Heart left ventricle (tissue), 16 donors: Measurements from ENCODE around the gene PALS1. TPM values are rescaled to one million over a fixed set of nuclear protein-coding genes. Genes with fewer than 3 reads are reported as not detected.
"Not testable (repeated sequence)": the region's sequence is repeated elsewhere in the genome, so short reads cannot be mapped to it uniquely, and the experiment has no call there.

Source experiments
- ATAC-seq, 4 donors: fragments of 200-7000 bp; cut with Tn5 transposase; one replicate each; pipeline ENCODE4 v1.9.1; 2020 to 2022; ENCODE audit warnings: moderate library complexity in 4 of 4, mild to moderate bottlenecking in 3 of 4, moderate number of reproducible peaks in 1 of 4
- DNase-seq, 5 donors: peaks; one replicate each; pipeline ENCODE4 v3.0.0-alpha.2; 2020
- H3K27ac ChIP-seq, 12 donors: fragments of 200-600 bp; sonication (generic) in 4 of 12; one replicate each; pipeline versions ENCODE4 v1.5.0 to v1.8.0; 2016 to 2022; ENCODE audit warnings: mild to moderate bottlenecking in 2 of 12
- H3K27me3 ChIP-seq, 9 donors: fragments of 200-600 bp; sonication (generic) in 2 of 9; one replicate each; pipeline versions ENCODE4 v1.5.1 to v1.8.0; 2016 to 2022; ENCODE audit warnings: mild to moderate bottlenecking in 3 of 9
- H3K36me3 ChIP-seq, 9 donors: fragments of 200-600 bp; sonication (generic) in 2 of 9; one replicate each; pipeline versions ENCODE4 v1.5.0 to v1.8.0; 2018 to 2022; ENCODE audit warnings: mild to moderate bottlenecking in 2 of 9
- H3K4me1 ChIP-seq, 12 donors: fragments of 200-600 bp; sonication (generic) in 4 of 12; one replicate each; pipeline versions ENCODE4 v1.5.0 to v1.8.0; 2016 to 2022; ENCODE audit warnings: mild to moderate bottlenecking in 3 of 12
- H3K4me3 ChIP-seq, 12 donors: fragments of 200-600 bp; sonication (generic) in 4 of 12; one replicate each; pipeline versions ENCODE4 v1.5.0 to v1.8.0; 2017 to 2022; ENCODE audit warnings: mild to moderate bottlenecking in 9 of 12, moderate library complexity in 4 of 12
- H3K9me3 ChIP-seq, 12 donors: fragments of 200-600 bp; sonication (generic) in 4 of 12; one replicate each; pipeline versions ENCODE4 v1.5.0 to v1.8.0; 2016 to 2022; ENCODE audit warnings: mild to moderate bottlenecking in 1 of 12
- POLR2A ChIP-seq, 2 donors: fragments of 450-650 bp; IDR thresholded peaks; one replicate each; pipeline ENCODE4 v1.6.1; 2017; ENCODE audit warnings: antibody characterized with exemption in 2 of 2, mild to moderate bottlenecking in 2 of 2, moderate library complexity in 2 of 2
- WGBS, 4 donors: extraction: QIAGEN DNeasy Blood & Tissue Kit in 2 of 4; methylation state at CpG; one replicate each; pipeline versions ENCODE4 v1.1.5 to v1.1.7; 2013 to 2018; 5-methylcytosine and 5-hydroxymethylcytosine counted together
- intact Hi-C, 10 donors: fragments of 100-400 bp; cut with DNase I; formaldehyde crosslinking; loops; one replicate each; pipeline versions ENCODE4 v1.11.1 to v1.14.2; 2022
- polyA plus RNA-seq, 2 donors: library from polyadenylated mRNA; stranded (reverse); fragments of 200-250 nt; gene quantifications; one replicate each; pipeline ENCODE4 v1.2.3, GENCODE V29; 2013
- total RNA-seq, 9 donors: library from RNA; depleted of rRNA in 2 of 9; stranded (reverse); fragments of >200 nt in 2 of 9; fragmentation: NEBNext Ultra II Directional in 3 of 9; extraction: Animal tissue kit (Norgen Biotek cat#: 25700) in 3 of 9; gene quantifications; one replicate each; pipeline versions ENCODE4 v1.1.0 to v1.2.4, GENCODE V29; 2016 to 2023
- TF ChIP-seq, protein P1 (sequence below), 12 donors: fragments of 200-600 bp; sonication (generic) in 4 of 12; IDR thresholded peaks; one replicate each; pipeline versions ENCODE4 v1.5.0 to v1.8.0; 2018 to 2022; ENCODE audit warnings: antibody characterized with exemption in 12 of 12, mild to moderate bottlenecking in 5 of 12
- donor health status: ischemic (EF 13 %, LVEDD 7.1; RV severe dilation, severe dysfunction).
- donor health status: healthy with polysubstance abuse.
- donor health status: DM: no; HTN: yes; CAD: no.
- donor health status: DM: no; HTN: no; CAD: no.
- donor health status: ischemic (EF 25% LVEDD 6.9; RV normal size, moderate dysfunction).
- donor health status: ischemic (EF 25% LVEDD 5.7; RV mildly dilated, moderate dysfunction).
- donor health status: healthy.
- donor health status: DM: yes; HTN: yes; CAD: no.
- donor health status: ischemic (EF 35%, LVEDD 5.7; RV mildly dilated, moderate dysfunction).
- donor health status: nonischemic (EF 11% LVEDD 7.7; RV severe dilation, severe dysfunction).
- donor health status: DM: yes; HTN: yes; CAD: no.
- donor health status: PGD.
- donor health status: ischemic (EF 29% LVEDD 5.4; RV normal size, mild dysfunction).
- donor health status: nonischemic (EF 23%, LVEDD 6.1; RV moderate dilation, normal function).

PALS1 gene
- total and polyA plus RNA-seq, 11 donors, result 4.0 to 19.9 (median 13.0) TPM

DNA sequence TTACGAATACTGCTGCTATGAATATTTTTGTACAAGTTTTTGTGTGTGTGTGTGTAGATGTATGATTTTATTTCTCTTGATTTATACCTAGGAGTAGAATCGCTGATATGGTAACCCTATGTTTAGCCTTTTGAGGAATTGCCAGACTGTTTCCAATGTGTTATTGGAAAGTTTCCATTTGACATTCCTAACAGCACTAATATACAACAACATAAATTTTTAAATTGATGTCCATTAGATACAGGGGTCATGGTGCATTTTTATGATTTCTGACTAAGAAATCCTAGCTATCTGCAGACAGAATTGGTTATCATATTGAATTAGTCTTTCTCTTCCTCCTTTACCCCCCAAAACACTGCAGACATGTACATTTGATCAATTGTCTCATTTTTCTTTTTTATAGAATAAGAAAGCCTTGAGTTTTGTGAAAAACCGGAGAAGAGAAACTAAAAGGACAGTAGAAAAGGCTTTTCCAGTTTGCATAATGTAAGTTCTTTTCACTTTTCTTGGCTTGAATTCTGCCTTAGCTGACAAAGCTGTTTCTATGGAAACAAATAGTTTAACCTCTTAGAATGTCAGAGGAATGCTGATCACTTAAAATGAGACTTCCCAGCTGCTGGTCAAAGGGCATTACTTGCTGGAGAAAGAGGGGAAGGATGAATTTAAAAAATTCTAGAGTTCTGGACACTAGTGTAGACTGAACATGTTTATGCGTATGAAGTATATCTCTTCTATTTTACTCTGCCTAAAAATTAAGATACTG is 28.2 kb downstream of the PALS1 start:
- H3K9me3 ChIP-seq, result no peaks in the 10 kb centered on the region
- H3K4me3 ChIP-seq, result peak overlapping the region in 5 of 12 donors; percentile 11 to 39 (median 30)
- H3K36me3 ChIP-seq, result peaks cover 0 to 6% (median 0%) of the 10 kb centered on the region in 9 donors
- no peak for TF ChIP-seq POLR2A (IDR thresholded peaks at IDR 0.05)
- TF ChIP-seq, protein P1, sequence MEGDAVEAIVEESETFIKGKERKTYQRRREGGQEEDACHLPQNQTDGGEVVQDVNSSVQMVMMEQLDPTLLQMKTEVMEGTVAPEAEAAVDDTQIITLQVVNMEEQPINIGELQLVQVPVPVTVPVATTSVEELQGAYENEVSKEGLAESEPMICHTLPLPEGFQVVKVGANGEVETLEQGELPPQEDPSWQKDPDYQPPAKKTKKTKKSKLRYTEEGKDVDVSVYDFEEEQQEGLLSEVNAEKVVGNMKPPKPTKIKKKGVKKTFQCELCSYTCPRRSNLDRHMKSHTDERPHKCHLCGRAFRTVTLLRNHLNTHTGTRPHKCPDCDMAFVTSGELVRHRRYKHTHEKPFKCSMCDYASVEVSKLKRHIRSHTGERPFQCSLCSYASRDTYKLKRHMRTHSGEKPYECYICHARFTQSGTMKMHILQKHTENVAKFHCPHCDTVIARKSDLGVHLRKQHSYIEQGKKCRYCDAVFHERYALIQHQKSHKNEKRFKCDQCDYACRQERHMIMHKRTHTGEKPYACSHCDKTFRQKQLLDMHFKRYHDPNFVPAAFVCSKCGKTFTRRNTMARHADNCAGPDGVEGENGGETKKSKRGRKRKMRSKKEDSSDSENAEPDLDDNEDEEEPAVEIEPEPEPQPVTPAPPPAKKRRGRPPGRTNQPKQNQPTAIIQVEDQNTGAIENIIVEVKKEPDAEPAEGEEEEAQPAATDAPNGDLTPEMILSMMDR (IDR thresholded peaks at IDR 0.05), result no peak
- 64 to 67% (median 65%) methylated on average over 4 of the region's 4 CpGs for WGBS, 4 donors
- ATAC-seq, result peak in 3 of 4 donors; percentile 38 to 65 (median 56)
- no peaks in the 10 kb centered on the region for H3K27me3 ChIP-seq
- H3K4me1 ChIP-seq, result peaks cover 0 to 46% (median 33%) of the 10 kb centered on the region in 12 donors
- peak overlapping the region in 6 of 12 donors; percentile 5 to 78 (median 30) for H3K27ac ChIP-seq
- intact Hi-C loops, result loop anchor here in 2 of 10 donors (2.0 to 10.0 kb wide), 2 partner anchors 29 to 515 kb away; partner anchors contain the start of gene PALS1 (in 1 of the 2)
- peak in 1 of 5 donors; percentile 21 for DNase-seq

DNA sequence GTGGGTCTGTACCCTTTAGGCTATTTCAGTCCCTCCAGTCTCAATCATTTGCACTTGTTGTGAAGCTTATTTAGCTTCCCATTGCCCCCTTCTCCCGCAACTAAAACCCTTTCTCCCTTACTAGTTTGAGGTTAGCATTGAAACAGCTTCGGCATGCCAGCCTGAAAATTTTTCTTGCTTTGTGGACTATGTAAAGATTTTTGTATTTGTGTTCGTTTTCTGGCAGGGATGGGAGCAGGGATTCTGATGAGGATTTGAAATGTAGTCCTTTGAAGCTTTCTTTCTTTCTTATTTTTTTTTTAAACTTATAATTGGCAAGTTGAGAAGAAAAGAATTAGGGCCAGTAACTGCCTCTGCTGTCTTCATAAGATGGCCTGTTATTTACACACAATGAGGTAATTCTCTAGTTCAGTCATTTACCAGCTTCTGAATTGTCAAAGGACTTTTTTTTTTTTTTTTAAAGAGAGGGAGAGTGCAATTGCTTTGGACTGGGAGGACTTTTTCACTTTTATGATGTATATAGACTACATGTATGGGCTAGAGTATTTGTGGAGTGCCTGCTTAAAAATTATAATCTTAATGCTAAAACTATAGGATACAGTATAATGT is 29.0 kb downstream of the PALS1 start:
- DNase-seq, result no peak
- H3K9me3 ChIP-seq, result no peaks in the 10 kb centered on the region
- peak overlapping the region in 6 of 12 donors; percentile 5 to 78 (median 30) for H3K27ac ChIP-seq
- peaks cover 0 to 46% (median 33%) of the 10 kb centered on the region in 12 donors for H3K4me1 ChIP-seq
- intact Hi-C loops, result loop anchor here in 1 of 10 donors (2.0 kb wide), 1 partner anchor 29 kb away; the partner anchor contains the start of gene PALS1
- TF ChIP-seq POLR2A (IDR thresholded peaks at IDR 0.05), result no peak
- TF ChIP-seq, protein P1 (IDR thresholded peaks at IDR 0.05), result no peak
- 60 to 73% (median 67%) methylated on average over 3 of the region's 3 CpGs for WGBS, 4 donors
- no peaks in the 10 kb centered on the region for H3K27me3 ChIP-seq
- peak overlapping the region in 4 of 12 donors; percentile 14 to 39 (median 32) for H3K4me3 ChIP-seq
- H3K36me3 ChIP-seq, result peaks cover 0 to 6% (median 0%) of the 10 kb centered on the region in 9 donors
- peak in 1 of 4 donors; percentile 30 for ATAC-seq

DNA sequence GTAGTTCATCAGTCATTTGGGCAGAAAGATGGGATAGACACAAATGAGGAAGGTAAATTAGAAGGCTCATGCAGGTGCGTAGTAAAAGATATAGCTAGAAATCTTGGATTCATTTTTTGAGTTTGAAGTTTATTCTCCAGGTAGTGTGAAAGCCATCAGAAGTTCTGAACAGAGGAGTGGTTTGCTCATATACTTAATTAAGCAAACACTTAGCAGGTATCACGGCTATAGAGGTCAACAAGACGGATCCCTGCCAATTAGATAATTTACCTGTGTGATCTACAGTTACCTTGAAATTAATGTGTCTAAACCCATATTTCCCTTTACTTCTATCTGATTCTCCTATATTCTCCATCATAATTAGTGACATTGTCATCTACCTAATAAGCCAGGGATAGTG is 29.7 kb downstream of the PALS1 start:
- Histone ChIP-seq H3K4me3 (no peak overlapping the region), H3K27ac (peak overlapping the region in 2 of 12 donors; percentile 14 to 78), H3K9me3 (no peaks in the 10 kb centered on the region), H3K36me3 (peaks cover 0 to 6% (median 0%) of the 10 kb centered on the region in 9 donors), H3K4me1 (peaks cover 0 to 47% (median 33%) of the 10 kb centered on the region in 12 donors), H3K27me3 (no peaks in the 10 kb centered on the region)
- no peak for DNase-seq
- intact Hi-C loops, result loop anchor here in 1 of 10 donors (2.0 kb wide), 1 partner anchor 30 kb away; the partner anchor contains the start of gene PALS1
- no peak for TF ChIP-seq POLR2A (IDR thresholded peaks at IDR 0.05)
- TF ChIP-seq, protein P1 (IDR thresholded peaks at IDR 0.05), result no peak
- WGBS, 4 donors, result 69 to 81% (median 72%) methylated on average over 3 of the region's 3 CpGs
- ATAC-seq, result no peak

DNA sequence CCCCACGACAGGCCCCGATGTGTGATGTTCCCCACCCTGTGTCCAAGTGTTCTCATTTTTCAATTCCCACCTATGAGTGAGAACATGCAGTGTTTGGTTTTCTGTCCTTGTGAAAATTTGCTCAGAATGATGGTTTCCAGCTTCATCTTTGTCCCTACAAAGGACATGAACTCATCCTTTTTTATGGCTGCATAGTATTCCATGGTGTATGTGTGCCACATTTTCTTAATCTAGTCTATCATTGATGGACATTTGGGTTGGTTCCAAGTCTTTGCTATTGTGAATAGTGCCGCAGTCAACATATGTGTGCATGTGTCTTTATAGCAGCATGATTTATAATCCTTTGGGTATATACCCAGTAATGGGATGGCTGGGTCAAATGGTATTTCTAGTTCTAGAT is 32.0 kb downstream of the PALS1 start:
- peaks cover 0 to 49% (median 28%) of the 10 kb centered on the region in 12 donors for H3K4me1 ChIP-seq
- H3K27ac ChIP-seq, H3K4me3 ChIP-seq, H3K36me3 ChIP-seq, intact Hi-C loops, ATAC-seq, DNase-seq, H3K9me3 ChIP-seq, H3K27me3 ChIP-seq: not testable (repeated sequence)
- 96 to 99% (median 97%) methylated on average over 3 of the region's 3 CpGs for WGBS, 4 donors
